Hematopoietic multipotent progenitor cell treated with erythropoietin and hydrocortisone succinate and interleukin-3 and kit ligand, for 15 days (in vitro differentiated cells): Measurements from ENCODE around the gene NAE1.
"Not testable (repeated sequence)": the region's sequence is repeated elsewhere in the genome, so short reads cannot be mapped to it uniquely, and the experiment has no call there.

Experiments
- DNase-seq: peaks from one replicate; pipeline ENCODE4 v3.0.0-alpha.2; 2015; ENCODE audit warnings: low spot score

The NAE1 gene

GRCh38 chr16:66802159-66802558 lies 28.6 kb downstream of the NAE1 start:
- DNase-seq: no peak

- no peak for DNase-seq
Measured at GRCh38 chr16:66801320-66802105, 29.3 kb downstream of the NAE1 start, which contains the start of gene TERB1. TSS of gene TERB1 (minus strand) at chr16:66801584. CDS start at chr16:66796798, 4,786 bp downstream.

GRCh38 chr16:66800856-66801255 lies 29.9 kb downstream of the NAE1 start:
- no peak for DNase-seq

DNA sequence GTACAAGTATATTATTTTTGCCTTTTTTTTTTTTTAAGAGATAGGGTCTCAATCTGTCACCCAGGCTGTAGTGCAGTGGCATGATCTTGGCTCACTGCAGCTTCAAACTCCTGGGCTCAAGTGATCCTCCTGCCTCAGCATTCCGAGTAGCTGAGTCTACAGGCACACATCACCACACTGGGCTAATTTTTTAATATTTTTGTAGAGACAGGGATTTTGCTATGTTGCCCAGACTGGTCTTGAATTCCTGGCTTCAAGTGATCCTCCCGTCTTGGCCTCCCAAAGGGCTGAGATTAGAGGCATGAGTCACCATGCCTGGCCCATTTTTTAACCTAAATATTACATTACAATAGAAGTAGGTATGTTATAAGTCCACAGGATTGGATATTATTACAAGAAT lies 32.6 kb downstream of the NAE1 start:
- DNase-seq: no peak

- not testable (repeated sequence) for DNase-seq
Measured at GRCh38 chr16:66793984-66794383, 36.8 kb downstream of the NAE1 start.

DNA sequence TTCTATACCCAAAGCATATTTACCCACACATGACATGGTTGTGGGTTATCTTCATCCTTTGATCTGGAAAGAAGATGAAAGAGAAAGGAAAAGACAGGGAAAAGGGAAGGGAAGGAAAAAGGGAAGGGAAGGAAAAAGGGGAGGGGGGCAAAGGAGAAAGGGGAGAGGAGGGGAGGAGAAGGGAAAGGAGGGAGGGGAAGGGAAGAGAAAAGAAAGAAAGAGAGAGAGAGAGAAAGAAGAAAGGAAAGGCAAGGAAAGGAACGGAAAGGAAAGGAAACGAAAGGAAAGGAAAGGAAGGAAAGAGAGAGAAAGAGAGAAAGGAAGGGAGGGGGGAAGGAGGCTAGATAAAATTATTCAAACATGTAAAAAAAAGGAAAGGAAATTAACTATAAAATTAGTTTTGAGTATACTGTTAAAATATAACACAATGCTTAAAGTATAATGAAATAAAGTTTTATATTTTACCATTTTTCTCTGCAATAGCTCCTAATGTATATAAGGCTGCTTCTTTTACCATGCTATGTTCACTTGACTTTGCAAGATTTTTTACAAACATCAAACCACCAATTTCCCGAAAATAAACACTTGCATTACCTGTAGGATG lies 40.5 kb downstream of the NAE1 start:
- no peak for DNase-seq

DNA sequence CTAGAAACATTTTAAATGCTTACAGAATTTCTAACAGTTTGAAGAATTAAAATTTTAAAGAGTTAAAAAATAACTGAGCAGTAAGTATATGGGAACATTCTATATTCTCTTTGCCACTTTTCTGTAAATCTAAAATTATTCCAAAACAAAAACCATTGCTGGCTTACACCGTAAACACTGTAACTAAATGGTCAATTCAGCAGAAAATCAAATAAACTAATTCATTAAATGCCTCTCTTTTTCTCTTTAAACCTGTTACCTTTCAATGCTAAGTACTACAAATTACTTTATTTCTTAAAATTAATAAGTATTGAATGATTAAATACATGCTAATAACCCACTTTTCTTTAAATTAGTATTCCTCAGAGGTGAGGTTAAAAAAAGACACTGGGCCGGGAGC lies 43.3 kb downstream of the NAE1 start:
- no peak for DNase-seq

- DNase-seq: no peak
Measured at GRCh38 chr16:66786551-66786950, 44.2 kb downstream of the NAE1 start.

DNA sequence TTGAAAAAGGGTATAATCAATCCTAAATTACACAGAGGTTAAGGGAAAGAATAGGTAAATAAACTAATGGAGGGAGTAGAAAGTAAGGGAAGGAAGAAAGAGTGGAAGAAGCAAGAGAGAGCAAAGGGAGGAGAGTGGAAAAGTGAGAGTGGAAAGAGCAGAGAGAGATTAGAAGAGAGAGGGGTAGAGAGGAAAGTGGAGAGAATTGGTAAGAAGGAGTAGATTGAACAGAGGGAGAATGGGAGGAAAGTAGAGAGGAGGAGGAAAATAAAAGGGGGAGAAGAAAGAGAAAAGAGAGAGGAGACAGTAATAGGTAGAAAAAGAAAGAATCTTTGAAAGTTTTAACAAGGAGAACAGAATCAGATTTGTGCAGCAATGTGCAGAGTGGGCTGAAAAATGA lies 54.3 kb downstream of the NAE1 start:
- no peak for DNase-seq

- no peak for DNase-seq
Measured at GRCh38 chr16:66774981-66775380, 55.8 kb downstream of the NAE1 start.

- DNase-seq: no peak
Measured at GRCh38 chr16:66758086-66758485, 72.7 kb downstream of the NAE1 start.

- DNase-seq: no peak
Measured at GRCh38 chr16:66754819-66755218, 76.0 kb downstream of the NAE1 start.

DNA sequence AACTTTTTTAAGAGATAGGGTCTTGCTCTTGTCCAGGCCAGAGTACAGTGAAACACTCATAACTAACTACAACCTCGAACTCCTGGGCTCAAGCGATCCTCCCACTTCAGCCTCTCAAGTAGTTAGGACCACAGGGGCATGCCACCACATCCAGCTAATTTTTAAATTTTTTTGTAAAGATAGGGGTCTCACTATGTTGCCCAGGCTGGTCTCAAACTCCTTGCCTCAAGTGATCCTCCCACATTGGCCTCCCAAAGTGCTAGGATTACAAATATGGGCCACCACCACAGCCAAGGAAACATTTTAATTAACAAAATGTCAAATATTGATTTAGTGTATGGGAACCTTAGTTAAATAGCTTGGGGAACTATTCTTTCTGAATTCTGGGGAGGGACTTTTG lies 76.6 kb downstream of the NAE1 start:
- no peak for DNase-seq

DNA sequence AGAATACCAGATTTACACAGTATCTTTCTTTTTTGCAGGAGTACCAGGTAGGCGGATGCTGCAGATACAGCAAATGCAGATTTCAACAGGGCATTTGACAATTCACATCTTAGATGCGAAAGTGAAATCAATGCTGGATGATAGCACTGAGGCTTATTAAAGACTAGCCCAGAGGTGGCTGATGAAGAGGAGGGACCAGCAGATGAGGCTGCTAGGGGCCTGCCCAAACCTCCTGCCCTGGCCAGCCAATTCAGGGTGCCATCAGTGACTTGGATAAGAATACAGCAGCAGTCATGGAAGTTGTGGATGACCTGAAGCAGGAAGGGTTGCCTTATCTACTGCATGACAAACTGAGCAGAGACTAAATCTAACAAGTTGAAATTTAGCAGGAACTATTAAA lies 77.8 kb downstream of the NAE1 start:
- no peak for DNase-seq
